Neural progenitor cell (in vitro differentiated cells): ENCODE results near the gene SEMA6D.

Experiments
- CTCF ChIP-seq: fragments of 200-600 bp; sonication (generic); IDR thresholded peaks from 2 replicates; pipeline ENCODE4 v1.5.1; 2017; ENCODE audit warnings: antibody characterized with exemption, mild to moderate bottlenecking
- EZH2 ChIP-seq: fragments of 200-600 bp; sonication (generic); IDR thresholded peaks from 2 replicates; pipeline ENCODE4 v1.6.1; 2017; ENCODE audit warnings: antibody characterized with exemption, mild to moderate bottlenecking, moderate library complexity
- EZH2phosphoT487 ChIP-seq: fragments of 200-600 bp; sonication (generic); IDR thresholded peaks from 2 replicates; pipeline ENCODE4 v1.6.1; 2017; ENCODE audit warnings: antibody characterized with exemption

GRCh38 chr15:47743385-47743784 is 26.1 kb downstream of the SEMA6D start:
- no peak for TF ChIP-seq CTCF
- no peak for TF ChIP-seq EZH2
- TF ChIP-seq EZH2phosphoT487 = no peak
